Measurements from ENCODE around the gene MCM5. TPM values are rescaled to one million over a fixed set of nuclear protein-coding genes. Genes with fewer than 3 reads are reported as not detected.

The MCM5 gene
- total RNA-seq, 1 experiment from 2014 or later: 107 TPM

GRCh38 chr22:35445933-35446332 is 46.0 kb downstream of the MCM5 start:
- H3K9me3 Mint-ChIP-seq (ENCODE audit: unreplicated experiment): no peaks in the 10 kb centered on the region
- POLR2A ChIA-PET: no interaction called here
- CTCF ChIA-PET: no interaction called here

GRCh38 chr22:35446365-35446764 is 46.4 kb downstream of the MCM5 start:
- no peak overlapping the region for H3K27ac Mint-ChIP-seq (ENCODE audit: unreplicated experiment)

More at GRCh38 chr22:35445933-35446332, 46.0 kb downstream of the MCM5 start:
- BruUV-seq (replicated peaks): no TSS peak
- Histone ChIP-seq H3K36me3 (ENCODE audit: control insufficient read depth, insufficient read depth, low read length) (no peaks in the 10 kb centered on the region), H3K9me3 (no peaks in the 10 kb centered on the region), H3K4me1 (0 out of 2 replicates have a peak, but pooled peaks cover 3% of the 10 kb centered on the region), H3K4me3 (ENCODE audit: low read depth, low read length) (no peak overlapping the region), H3K27me3 (replicated peaks; ENCODE audit: control insufficient read depth, insufficient read depth, low read length) (no peaks in the 10 kb centered on the region)
- TF ChIP-seq CTCF (IDR thresholded peaks at IDR 0.05; ENCODE audit: insufficient read depth in 1 of 2, low read depth in 1 of 2, low read length in 1 of 2, severe bottlenecking in 1 of 2, unreplicated experiment in 1 of 2): no peak
- no peak for DNase-seq
- Mint-ChIP-seq H3K27ac (ENCODE audit: unreplicated experiment) (no peak overlapping the region), H3K36me3 (ENCODE audit: insufficient read depth, unreplicated experiment) (no peaks in the 10 kb centered on the region), H3K4me1 (ENCODE audit: low read depth, unreplicated experiment) (no peaks in the 10 kb centered on the region), H3K27me3 (ENCODE audit: insufficient read depth, unreplicated experiment) (no peaks in the 10 kb centered on the region), H3K4me3 (ENCODE audit: unreplicated experiment) (no peak overlapping the region)
- intact Hi-C loops (cut with micrococcal nuclease; ENCODE audit: unreplicated experiment): no loop called here

GRCh38 chr22:35448523-35448922 is 48.6 kb downstream of the MCM5 start:
- Histone ChIP-seq H3K4me3 (ENCODE audit: low read depth, low read length) (no peak overlapping the region), H3K36me3 (ENCODE audit: control insufficient read depth, insufficient read depth, low read length) (no peaks in the 10 kb centered on the region), H3K4me1 (0 out of 2 replicates have a peak, but pooled peaks cover 3% of the 10 kb centered on the region), H3K27me3 (replicated peaks; ENCODE audit: control insufficient read depth, insufficient read depth, low read length) (no peaks in the 10 kb centered on the region), H3K9me3 (no peaks in the 10 kb centered on the region)
- no TSS peak for BruUV-seq (replicated peaks)
- Mint-ChIP-seq H3K27ac (ENCODE audit: unreplicated experiment) (no peak overlapping the region), H3K4me3 (ENCODE audit: unreplicated experiment) (no peak overlapping the region), H3K9me3 (ENCODE audit: unreplicated experiment) (no peaks in the 10 kb centered on the region), H3K36me3 (ENCODE audit: insufficient read depth, unreplicated experiment) (no peaks in the 10 kb centered on the region), H3K27me3 (ENCODE audit: insufficient read depth, unreplicated experiment) (peaks cover 4% of the 10 kb centered on the region), H3K4me1 (ENCODE audit: low read depth, unreplicated experiment) (no peaks in the 10 kb centered on the region)
- POLR2A ChIA-PET: no interaction called here
- CTCF ChIA-PET: interaction anchor here (0.7 kb wide), 1 partner anchor 18 kb away, joined by 5 read pairs; no protein-coding TSS in a partner anchor
- no peak for TF ChIP-seq CTCF (IDR thresholded peaks at IDR 0.05; ENCODE audit: insufficient read depth in 1 of 2, low read depth in 1 of 2, low read length in 1 of 2, severe bottlenecking in 1 of 2, unreplicated experiment in 1 of 2)
- intact Hi-C loops (cut with micrococcal nuclease; ENCODE audit: unreplicated experiment): no loop called here
- no peak for DNase-seq

More at GRCh38 chr22:35446365-35446764, 46.4 kb downstream of the MCM5 start:
- intact Hi-C loops (cut with micrococcal nuclease; ENCODE audit: unreplicated experiment): no loop called here
- no peak overlapping the region for H3K4me3 ChIP-seq (ENCODE audit: low read depth, low read length)
- no TSS peak for BruUV-seq (replicated peaks)
- no peaks in the 10 kb centered on the region for H3K36me3 ChIP-seq (ENCODE audit: control insufficient read depth, insufficient read depth, low read length)
- H3K9me3 Mint-ChIP-seq (ENCODE audit: unreplicated experiment): no peaks in the 10 kb centered on the region
- no peaks in the 10 kb centered on the region for H3K27me3 Mint-ChIP-seq (ENCODE audit: insufficient read depth, unreplicated experiment)
- ChIA-PET POLR2A (no interaction called here), CTCF (no interaction called here)
- H3K4me3 Mint-ChIP-seq (ENCODE audit: unreplicated experiment): no peak overlapping the region
- no peaks in the 10 kb centered on the region for H3K36me3 Mint-ChIP-seq (ENCODE audit: insufficient read depth, unreplicated experiment)
- TF ChIP-seq CTCF (IDR thresholded peaks at IDR 0.05; ENCODE audit: insufficient read depth in 1 of 2, low read depth in 1 of 2, low read length in 1 of 2, severe bottlenecking in 1 of 2, unreplicated experiment in 1 of 2): no peak
- no peaks in the 10 kb centered on the region for H3K9me3 ChIP-seq
- 0 out of 2 replicates have a peak, but pooled peaks cover 3% of the 10 kb centered on the region for H3K4me1 ChIP-seq
- H3K4me1 Mint-ChIP-seq (ENCODE audit: low read depth, unreplicated experiment): no peaks in the 10 kb centered on the region
- no peak for DNase-seq
- no peaks in the 10 kb centered on the region for H3K27me3 ChIP-seq (replicated peaks; ENCODE audit: control insufficient read depth, insufficient read depth, low read length)
